SK-N-MC (cell line): Measurements from ENCODE around the gene LHFPL3.

ENCODE experiments used
- EZH2 ChIP-seq: fragments of 200-600 bp; sonication (generic); IDR thresholded peaks from one replicate; pipeline ENCODE4 v1.6.1; 2017; ENCODE audit warnings: antibody characterized with exemption
- FOXP2 ChIP-seq: optimal IDR thresholded peaks from 2 replicates; pipeline ENCODE3; 2011; ENCODE audit warnings: mild to moderate bottlenecking, moderate library complexity; ENCODE audit not compliant: insufficient read depth; ENCODE audit errors: extremely low read length, control extremely low read depth
- POLR2AphosphoS5 ChIP-seq: IDR thresholded peaks from 2 replicates; pipeline ENCODE4 v1.6.1; 2012; ENCODE audit warnings: mild to moderate bottlenecking, low read depth, low read length, borderline replicate concordance

DNA sequence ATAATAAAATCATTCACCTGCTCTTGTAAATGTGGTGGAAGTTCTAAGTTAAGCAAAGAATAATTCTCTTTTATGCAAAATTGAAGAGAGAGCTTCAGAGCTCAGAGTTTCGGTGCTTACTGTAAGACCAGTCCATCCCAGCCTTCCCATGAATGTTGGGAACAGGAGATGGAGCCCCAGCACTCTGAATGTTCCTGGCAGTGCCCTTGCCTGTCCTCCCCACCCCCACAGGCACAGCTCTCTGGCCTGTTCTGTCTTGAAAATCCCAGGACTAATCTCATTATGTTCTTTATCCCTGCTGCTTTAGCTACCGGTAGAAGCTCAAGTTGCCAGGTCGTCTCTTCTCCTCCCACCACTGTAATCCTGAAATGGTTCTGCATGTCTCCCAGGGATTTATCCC lies 29.1 kb upstream of the LHFPL3 start:
- TF ChIP-seq POLR2AphosphoS5 (no peak), EZH2 (no peak), FOXP2 (no peak)
